HG02852 (cell line): ENCODE results near the gene SELE.

Source experiments
- ATAC-seq: cut with Tn5 transposase; IDR thresholded peaks from one replicate; pipeline ENCODE4 v1.9.1; 2021; ENCODE audit warnings: mild to moderate bottlenecking, moderate library complexity; ENCODE audit not compliant: unreplicated experiment

SELE gene, protein sequence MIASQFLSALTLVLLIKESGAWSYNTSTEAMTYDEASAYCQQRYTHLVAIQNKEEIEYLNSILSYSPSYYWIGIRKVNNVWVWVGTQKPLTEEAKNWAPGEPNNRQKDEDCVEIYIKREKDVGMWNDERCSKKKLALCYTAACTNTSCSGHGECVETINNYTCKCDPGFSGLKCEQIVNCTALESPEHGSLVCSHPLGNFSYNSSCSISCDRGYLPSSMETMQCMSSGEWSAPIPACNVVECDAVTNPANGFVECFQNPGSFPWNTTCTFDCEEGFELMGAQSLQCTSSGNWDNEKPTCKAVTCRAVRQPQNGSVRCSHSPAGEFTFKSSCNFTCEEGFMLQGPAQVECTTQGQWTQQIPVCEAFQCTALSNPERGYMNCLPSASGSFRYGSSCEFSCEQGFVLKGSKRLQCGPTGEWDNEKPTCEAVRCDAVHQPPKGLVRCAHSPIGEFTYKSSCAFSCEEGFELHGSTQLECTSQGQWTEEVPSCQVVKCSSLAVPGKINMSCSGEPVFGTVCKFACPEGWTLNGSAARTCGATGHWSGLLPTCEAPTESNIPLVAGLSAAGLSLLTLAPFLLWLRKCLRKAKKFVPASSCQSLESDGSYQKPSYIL

GRCh38 chr1:169733924-169734323, at the start of gene SELE:
SELE (minus strand) TSS chr1:169734079; CDS start chr1:169733612, 467 bp downstream.
- ATAC-seq, result no peak

DNA sequence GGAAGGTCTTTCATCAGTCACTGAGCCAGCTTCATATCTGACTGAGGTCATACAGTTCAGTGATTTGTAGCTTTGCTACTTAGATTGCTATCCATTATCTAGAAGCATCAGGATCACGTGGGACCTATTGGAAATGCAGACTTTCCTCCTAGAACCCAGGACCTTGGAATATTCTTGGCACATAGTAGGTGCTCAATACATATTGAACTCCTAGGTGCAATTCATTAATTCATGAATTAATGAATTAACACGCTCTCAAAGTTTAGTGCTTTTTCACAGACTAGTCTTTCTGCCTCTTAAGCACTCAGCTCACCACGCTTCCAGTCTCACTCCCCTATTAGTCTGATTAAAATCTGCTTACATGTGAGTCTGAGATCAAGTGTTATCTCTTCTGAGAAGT, 48.7 kb upstream of the SELE start:
- no peak for ATAC-seq

DNA sequence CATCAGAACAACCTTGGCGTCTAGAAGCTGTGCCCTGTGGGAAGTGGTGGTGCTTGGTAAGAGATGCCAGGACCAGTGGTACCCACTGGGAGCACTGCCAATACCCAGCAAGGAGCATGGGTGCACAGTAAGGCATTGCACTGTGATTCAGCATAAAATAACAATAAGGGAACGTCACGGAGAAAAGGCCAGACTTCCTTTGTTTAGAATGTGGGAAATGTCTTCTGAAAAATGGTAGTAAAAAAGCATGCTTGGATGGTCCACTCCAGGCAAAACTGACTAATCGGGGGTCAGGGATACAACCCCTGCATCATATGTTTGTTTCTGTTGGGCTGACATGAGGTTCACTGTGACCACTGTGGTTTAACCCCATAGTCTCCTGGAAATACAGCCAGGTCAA, 46.1 kb upstream of the SELE start:
- ATAC-seq, result no peak

GRCh38 chr1:169779150-169779549, 45.3 kb upstream of the SELE start:
- no peak for ATAC-seq

- no peak for ATAC-seq
Observed at GRCh38 chr1:169776440-169776839, 42.6 kb upstream of the SELE start.

- no peak for ATAC-seq
Observed at GRCh38 chr1:169768161-169768560, 34.3 kb upstream of the SELE start.

DNA sequence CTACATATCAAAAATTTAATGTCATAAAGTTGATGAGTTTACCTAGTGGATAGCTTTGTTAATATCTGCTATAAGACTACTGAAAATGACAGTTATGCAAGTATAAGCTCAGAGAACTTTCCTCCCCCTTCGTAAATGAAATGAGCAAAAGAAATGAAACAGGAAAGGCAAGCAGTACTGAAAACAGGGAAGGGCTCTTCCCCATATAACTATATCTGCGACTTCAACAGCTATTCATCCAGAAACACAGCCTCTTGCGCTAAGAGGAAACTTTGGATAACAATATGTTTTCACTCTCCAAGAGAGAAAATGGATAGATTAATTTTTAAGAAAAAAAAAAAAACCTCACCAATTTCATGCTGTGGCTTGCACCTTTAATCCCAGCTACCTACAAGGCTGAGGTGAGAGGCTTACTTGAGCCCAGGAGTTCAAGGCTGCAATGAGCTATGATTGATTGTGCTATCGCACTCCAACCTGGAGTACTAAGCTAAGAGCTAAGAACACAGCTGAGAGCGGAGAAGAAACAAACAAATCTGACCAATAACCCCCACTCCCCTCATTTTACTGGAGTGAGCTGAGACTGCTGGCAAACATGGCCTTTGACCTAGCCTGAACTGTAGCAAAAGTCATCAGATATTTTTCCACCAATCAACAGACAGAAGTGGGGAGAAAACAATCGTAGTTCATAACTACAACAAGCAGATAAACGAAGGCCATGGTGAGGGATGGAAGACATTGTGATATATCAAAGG, 31.9 kb upstream of the SELE start:
- no peak for ATAC-seq

- ATAC-seq, result no peak
Observed at GRCh38 chr1:169764919-169765318, 31.0 kb upstream of the SELE start.

DNA sequence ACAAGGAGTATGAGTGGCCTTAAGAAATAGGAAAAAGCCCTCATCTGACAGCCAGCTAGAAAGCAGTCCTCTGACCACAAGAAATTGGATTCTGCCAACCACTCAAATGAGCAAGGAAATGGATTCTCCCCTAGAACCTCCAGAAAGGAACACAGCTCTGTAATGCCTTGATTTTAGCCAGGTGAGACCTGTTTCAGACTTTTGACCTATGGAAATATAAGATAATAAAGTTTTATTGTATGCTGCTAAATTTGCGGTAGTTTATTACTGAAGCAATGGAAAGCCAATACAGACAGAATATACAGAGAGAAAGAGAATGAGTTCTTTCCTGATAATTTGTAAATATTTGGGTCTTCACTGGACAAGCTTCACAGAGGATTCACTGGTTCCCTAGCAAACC, 28.8 kb upstream of the SELE start:
- no peak for ATAC-seq

DNA sequence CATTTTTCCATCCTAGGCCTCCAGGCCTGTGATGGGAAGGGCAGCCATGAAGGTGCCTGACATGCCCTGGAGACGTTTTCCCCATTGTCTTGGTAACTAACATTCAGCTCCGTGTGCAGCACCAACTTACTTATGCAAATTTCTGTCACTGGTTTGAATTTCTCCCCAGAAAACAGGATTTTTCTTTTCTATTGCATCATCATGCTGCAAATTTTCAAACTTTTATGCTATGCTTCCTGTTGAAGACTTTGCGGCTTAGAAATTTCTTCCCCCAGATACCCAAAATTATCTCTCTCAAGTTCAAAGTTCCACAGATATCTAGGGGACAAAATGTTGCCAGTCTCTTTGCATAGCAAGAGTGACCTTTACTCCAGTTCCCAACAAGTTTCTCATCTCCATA, 25.2 kb upstream of the SELE start:
- ATAC-seq, result no peak

DNA sequence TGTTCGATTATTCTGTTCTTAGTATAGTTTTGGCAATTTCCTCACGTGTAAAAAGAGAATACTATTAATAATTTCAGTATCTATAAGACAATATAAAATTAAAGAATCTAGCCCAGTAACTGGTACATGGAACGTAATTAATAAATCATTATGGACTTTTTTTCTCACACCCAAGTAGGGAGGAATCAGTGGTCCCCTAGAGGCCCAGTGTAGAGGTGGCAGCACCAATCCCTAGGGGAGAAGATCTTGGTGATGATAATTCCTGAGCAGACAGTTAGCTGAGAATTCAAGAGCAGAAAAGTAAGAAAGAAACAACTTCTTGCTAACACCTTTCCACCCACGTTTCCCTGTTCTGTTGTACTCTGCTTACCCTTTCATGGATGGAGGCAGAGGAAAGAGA, 19.7 kb upstream of the SELE start:
- no peak for ATAC-seq

DNA sequence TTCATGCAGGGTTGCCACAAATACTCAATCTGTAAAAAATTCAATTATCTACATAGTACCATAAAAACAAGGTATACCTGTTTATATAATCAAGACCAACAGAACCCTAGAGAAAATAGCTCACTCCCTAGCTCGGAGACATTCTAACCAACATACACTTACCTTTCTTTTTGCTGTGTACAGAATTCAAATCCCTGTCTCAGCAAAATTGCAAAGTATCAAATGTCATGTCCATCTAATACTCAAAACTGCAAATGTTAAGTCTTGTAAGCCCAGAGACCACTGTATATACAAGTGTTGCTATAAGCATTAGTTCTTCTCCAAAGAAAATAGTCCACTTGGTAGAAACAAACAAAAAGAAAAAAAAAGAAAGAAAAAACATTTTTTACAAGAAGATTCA, 16.2 kb upstream of the SELE start:
- no peak for ATAC-seq

DNA sequence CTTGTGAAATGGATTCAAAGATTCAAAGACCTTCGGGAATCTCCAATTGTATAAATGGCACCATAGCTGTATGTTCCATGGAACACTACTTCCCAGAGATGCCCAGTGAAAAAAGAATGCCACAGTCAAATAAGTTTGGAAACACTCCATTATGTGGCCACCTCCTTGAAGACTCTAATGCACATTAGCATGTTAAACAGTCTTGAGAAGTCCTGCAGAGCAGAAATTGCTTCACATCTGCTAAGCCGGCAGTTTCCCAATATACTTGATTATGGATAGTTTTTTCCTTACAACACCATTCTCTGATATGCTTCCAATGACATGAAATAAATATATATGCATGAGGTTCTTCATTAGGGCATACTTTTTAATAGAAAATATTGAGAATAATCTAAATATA, 12.7 kb upstream of the SELE start:
- no peak for ATAC-seq

DNA sequence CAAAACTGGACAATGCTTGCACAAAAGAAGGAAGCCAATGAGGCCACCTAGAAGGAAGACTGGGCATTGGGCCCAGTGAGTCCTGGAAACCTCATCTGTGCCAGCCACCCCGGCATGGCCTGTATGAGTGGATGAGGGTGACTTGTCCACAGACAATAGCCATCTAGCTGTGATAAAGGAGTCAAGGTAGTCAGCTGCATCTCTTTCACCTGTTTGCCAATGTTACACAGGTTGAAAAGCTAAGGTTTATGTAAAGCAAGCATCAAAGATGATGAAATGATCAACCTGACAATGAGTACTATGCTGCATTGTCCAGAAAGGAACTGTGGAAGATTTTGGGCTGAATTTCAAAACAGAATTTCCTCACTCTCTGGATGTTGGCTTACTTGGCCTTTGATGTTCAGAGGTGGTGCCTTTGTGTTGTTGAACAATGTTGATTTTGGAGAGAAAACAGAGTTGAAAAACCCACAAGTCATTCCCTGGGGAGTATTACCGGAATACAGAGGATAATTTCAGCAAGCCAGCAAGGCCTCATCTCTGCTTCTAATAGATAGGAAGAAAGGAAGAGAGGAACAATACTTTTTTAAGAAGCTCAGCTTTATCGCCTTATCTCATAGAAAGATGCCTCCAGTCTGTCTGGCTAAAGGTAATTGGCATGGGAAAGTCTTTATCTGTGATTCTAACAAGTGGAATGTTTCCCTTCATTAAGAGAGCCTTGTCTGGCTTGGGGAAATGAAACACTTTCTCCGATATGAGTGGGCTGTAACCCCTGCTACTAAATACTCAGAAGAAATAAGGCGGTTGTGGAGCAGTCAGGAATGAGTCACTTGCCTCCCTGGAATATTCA, 11.4 kb upstream of the SELE start:
- no peak for ATAC-seq

- no peak for ATAC-seq
Observed at GRCh38 chr1:169741666-169742394, 8.0 kb upstream of the SELE start.

- no peak for ATAC-seq
Observed at GRCh38 chr1:169739980-169740379, 6.1 kb upstream of the SELE start.

DNA sequence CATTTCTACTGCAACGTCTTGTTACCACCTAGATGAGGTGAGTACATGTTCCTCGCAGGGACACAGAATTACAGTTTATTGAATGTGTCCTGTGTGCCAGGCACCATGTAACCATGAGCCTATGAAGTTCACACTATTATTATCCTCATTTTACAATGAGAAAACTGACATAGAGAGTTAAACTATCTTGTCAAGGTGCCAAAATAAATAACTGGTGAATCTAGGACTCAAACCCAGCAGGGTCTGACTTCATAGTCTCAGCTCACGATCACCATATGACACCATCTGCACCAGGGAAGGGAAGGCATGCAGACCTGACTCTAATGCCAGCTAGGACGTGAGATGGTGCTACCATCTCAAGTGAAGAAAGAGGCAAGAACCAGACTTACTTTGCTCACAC, 2.4 kb downstream of the SELE start:
- no peak for ATAC-seq

- no peak for ATAC-seq
Observed at GRCh38 chr1:169729991-169730390, 3.9 kb downstream of the SELE start.

- ATAC-seq, result no peak
Observed at GRCh38 chr1:169727307-169727706, 6.6 kb downstream of the SELE start.

GRCh38 chr1:169726851-169727250, 7.0 kb downstream of the SELE start:
- ATAC-seq, result no peak
